Hepatocyte (in vitro differentiated cells): ENCODE data around the gene IAPP.

Experiments
- CTCF ChIP-seq: fragments of 200-600 bp; sonication (generic); IDR thresholded peaks from 2 replicates; pipeline ENCODE4 v1.5.1; 2016; ENCODE audit warnings: antibody characterized with exemption, mild to moderate bottlenecking; ENCODE audit not compliant: poor library complexity
- EZH2phosphoT487 ChIP-seq: fragments of 200-600 bp; sonication (generic); IDR thresholded peaks from one replicate; pipeline ENCODE4 v1.6.1; 2018; ENCODE audit warnings: antibody characterized with exemption, mild to moderate bottlenecking, low read depth, moderate library complexity; ENCODE audit not compliant: unreplicated experiment, severe bottlenecking

DNA sequence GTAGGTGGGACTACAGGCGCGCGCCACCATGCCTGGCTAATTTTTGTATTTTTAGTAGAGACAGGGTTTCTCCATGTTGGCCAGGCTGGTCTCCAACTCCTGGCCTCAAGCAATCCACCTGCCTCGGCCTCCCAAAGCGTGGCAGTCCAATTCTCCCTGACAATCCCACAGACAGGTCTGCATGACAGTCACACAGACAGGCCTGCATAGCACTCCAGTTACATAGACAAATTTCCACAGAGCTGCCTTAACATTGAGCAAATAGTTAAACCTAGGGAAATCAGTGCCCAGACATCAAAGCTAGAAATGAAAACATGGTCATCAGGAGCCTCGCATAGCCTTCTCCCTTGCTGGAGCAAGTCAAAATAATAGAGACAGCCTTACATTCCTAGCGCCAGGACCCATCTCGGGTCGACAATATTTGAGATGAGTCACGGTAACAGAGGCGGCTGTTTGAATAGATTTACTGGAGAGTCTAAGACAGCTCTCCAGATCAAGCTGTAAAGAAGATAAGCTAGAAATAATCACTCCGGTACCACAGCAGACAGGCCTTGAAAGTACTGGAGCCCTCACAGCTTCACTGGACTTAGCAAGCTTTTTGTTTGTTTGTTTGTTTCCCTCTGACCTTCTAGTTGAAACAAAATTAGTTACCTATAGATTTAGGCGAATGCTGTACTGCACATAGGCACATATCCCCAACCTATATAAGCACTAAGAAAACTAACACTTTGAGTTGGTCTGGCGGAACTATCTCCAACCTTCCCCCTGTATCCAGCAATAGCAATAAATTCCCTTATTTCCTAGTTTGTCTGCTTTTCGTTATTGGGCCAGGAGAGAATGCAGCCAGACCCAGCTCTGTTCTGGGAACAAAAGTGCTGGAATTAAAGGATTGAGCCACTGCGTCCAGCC lies 40.9 kb downstream of the IAPP start:
- TF ChIP-seq CTCF (no peak), EZH2phosphoT487 (no peak)
